OCI-LY1 (cell line): ENCODE measurements around the gene DTNBP1.

Source experiments
- H2AFZ ChIP-seq: fragments of 200-600 bp; sonication (generic), shearing (Covaris generic); 2 replicates; pipeline ENCODE4 v1.6.0; 2014; ENCODE audit warnings: antibody characterized with exemption, mild to moderate bottlenecking, low read length
- H3F3A ChIP-seq: fragments of 200-600 bp; sonication (generic), shearing (Covaris generic); 2 replicates; pipeline ENCODE4 v1.6.0; 2014; ENCODE audit warnings: mild to moderate bottlenecking, antibody characterized with exemption, low read length, moderate library complexity; ENCODE audit not compliant: insufficient read depth
- H3K27ac ChIP-seq: fragments of 200-600 bp; sonication (generic); 2 replicates; pipeline ENCODE4 v1.5.1; 2014; ENCODE audit warnings: low read length, mixed run types, mild to moderate bottlenecking, low read depth; ENCODE audit not compliant: poor library complexity, severe bottlenecking
- H3K27me3 ChIP-seq: fragments of 200-600 bp; sonication (generic); 2 replicates; pipeline ENCODE4 v1.6.0; 2014; ENCODE audit warnings: antibody characterized with exemption, mild to moderate bottlenecking, low read length, moderate library complexity; ENCODE audit not compliant: insufficient read depth
- H3K36me3 ChIP-seq: fragments of 200-600 bp; sonication (generic); 2 replicates; pipeline ENCODE4 v1.6.1; 2014; ENCODE audit warnings: mild to moderate bottlenecking, antibody characterized with exemption, low read length, moderate library complexity, mixed read lengths; ENCODE audit not compliant: insufficient read depth
- H3K4me1 ChIP-seq: fragments of 200-600 bp; sonication (generic); 2 replicates; pipeline ENCODE4 v1.5.1; 2014; ENCODE audit warnings: mild to moderate bottlenecking, low read length, moderate library complexity; ENCODE audit not compliant: insufficient read depth, severe bottlenecking
- H3K4me2 ChIP-seq: fragments of 200-600 bp; sonication (generic), shearing (Covaris generic); 2 replicates; pipeline ENCODE4 v1.6.1; 2014; ENCODE audit warnings: low read length
- H3K4me3 ChIP-seq: fragments of 200-600 bp; sonication (generic); 2 replicates; pipeline ENCODE4 v1.5.1; 2014; ENCODE audit warnings: low read length, low read depth, mild to moderate bottlenecking, mixed read lengths; ENCODE audit not compliant: poor library complexity, severe bottlenecking
- H3K79me2 ChIP-seq: fragments of 200-600 bp; shearing (Covaris generic); 2 replicates; pipeline ENCODE4 v1.6.1; 2016; ENCODE audit warnings: mixed run types, low read length, mixed read lengths; ENCODE audit not compliant: insufficient read depth
- H3K9ac ChIP-seq: fragments of 200-600 bp; sonication (generic), shearing (Covaris generic); 2 replicates; pipeline ENCODE4 v1.6.1; 2014; ENCODE audit warnings: mild to moderate bottlenecking, low read length, mixed read lengths
- H3K9me2 ChIP-seq: fragments of 200-600 bp; sonication (generic), shearing (Covaris generic); 2 replicates; pipeline ENCODE4 v1.6.1; 2014; ENCODE audit warnings: low read depth, mild to moderate bottlenecking, low read length, mixed read lengths
- H3K9me3 ChIP-seq: fragments of 200-600 bp; shearing (Covaris generic); 2 replicates; pipeline ENCODE4 v1.6.1; 2014; ENCODE audit warnings: low read length, mixed read lengths
- H4K20me1 ChIP-seq: fragments of 200-600 bp; sonication (generic), shearing (Covaris generic); 2 replicates; pipeline ENCODE4 v1.6.0; 2016; ENCODE audit warnings: mild to moderate bottlenecking, low read length; ENCODE audit not compliant: insufficient read depth
- EZH2 ChIP-seq: fragments of 200-600 bp; sonication (generic), shearing (Covaris generic); IDR thresholded peaks from 2 replicates; pipeline ENCODE4 v1.8.0; 2017; ENCODE audit warnings: borderline replicate concordance, mixed run types, mild to moderate bottlenecking, antibody characterized with exemption, low read length, moderate library complexity, mixed read lengths
- TF ChIP-seq, protein P1 (sequence below): fragments of 200-600 bp; sonication (generic), shearing (Covaris generic); IDR thresholded peaks from 2 replicates; pipeline ENCODE4 v1.5.1; 2017; ENCODE audit warnings: mild to moderate bottlenecking, antibody characterized with exemption, low read length, moderate library complexity, mixed read lengths

DTNBP1 gene

DNA sequence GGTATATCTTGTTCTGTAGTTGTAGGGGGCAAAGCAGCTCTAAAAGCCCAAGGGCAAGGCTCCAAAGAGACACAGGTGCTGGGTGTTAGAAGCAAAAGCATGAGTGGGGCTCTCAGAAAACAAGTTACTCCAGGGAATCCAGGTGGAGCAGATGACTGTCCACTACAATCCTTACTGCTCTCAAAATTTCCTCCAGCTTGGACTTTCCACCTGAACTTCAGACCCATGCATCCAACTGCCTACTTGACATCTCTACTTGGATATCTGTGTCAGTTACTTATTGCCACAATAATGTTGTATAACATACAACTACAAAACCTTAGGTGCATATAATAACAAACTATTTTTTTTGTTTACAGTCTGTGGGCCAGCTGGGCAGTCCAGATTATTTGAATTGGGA, 22.8 kb upstream of the DTNBP1 start:
- Histone ChIP-seq H3K27ac (no peak overlapping the region), H3K9me2 (no peaks in the 10 kb centered on the region), H3K36me3 (no peaks in the 10 kb centered on the region), H3K4me1 (peaks cover 16% of the 10 kb centered on the region), H3K9me3 (no peaks in the 10 kb centered on the region), H3F3A (no peaks in the 10 kb centered on the region), H3K9ac (no peak overlapping the region), H3K4me3 (no peak overlapping the region), H2AFZ (no peak overlapping the region), H3K27me3 (no peaks in the 10 kb centered on the region; the same call in 1 of the 2 replicates), H4K20me1 (no peaks in the 10 kb centered on the region), H3K4me2 (no peak overlapping the region), H3K79me2 (no peaks in the 10 kb centered on the region)
- TF ChIP-seq, protein P1, sequence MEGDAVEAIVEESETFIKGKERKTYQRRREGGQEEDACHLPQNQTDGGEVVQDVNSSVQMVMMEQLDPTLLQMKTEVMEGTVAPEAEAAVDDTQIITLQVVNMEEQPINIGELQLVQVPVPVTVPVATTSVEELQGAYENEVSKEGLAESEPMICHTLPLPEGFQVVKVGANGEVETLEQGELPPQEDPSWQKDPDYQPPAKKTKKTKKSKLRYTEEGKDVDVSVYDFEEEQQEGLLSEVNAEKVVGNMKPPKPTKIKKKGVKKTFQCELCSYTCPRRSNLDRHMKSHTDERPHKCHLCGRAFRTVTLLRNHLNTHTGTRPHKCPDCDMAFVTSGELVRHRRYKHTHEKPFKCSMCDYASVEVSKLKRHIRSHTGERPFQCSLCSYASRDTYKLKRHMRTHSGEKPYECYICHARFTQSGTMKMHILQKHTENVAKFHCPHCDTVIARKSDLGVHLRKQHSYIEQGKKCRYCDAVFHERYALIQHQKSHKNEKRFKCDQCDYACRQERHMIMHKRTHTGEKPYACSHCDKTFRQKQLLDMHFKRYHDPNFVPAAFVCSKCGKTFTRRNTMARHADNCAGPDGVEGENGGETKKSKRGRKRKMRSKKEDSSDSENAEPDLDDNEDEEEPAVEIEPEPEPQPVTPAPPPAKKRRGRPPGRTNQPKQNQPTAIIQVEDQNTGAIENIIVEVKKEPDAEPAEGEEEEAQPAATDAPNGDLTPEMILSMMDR = no peak
- TF ChIP-seq EZH2 = no peak

DNA sequence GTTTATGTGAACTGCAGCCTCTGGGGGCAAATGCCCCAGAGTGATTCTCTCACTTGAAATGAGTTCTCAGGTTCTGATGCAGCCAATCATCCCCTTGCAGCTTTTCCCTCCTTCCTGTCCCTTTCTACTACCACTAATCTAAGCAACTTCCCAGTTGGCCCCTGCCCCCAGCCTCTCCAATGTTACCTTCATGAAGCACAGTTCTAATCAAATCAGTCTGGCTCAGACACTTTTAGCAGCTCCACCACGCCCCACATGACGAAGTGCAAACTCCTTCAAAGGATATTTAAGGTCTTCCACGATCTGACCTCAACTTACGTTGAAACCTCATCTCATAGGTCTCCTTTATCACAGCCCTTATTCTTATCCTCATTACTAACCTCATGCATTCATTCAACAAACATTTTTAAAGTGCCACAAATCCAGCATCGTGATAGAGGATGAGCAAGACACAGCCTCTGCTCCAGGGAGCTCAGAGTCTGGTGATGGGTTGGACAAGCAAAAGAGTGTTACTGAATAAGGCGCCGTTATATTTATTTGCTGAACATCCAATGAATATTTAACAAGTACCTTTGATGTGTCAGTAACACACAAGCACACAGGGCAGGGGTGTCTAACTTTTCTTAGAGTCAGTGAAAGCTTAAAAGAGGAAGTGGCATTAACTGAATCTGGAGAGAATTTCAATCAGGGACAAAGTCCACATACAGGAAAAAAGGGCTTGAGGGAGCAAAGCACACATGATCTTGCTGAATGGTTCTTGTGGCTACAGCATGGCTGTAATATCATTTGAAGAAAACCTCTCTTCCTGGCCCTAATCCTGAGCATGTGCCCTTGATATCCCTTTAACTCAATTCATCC, 20.4 kb upstream of the DTNBP1 start:
- H3F3A ChIP-seq = no peaks in the 10 kb centered on the region
- no peaks in the 10 kb centered on the region for H3K9me2 ChIP-seq
- H2AFZ ChIP-seq = no peak overlapping the region
- H4K20me1 ChIP-seq = no peaks in the 10 kb centered on the region
- H3K79me2 ChIP-seq = no peaks in the 10 kb centered on the region
- no peaks in the 10 kb centered on the region for H3K9me3 ChIP-seq
- no peak overlapping the region for H3K4me3 ChIP-seq
- peaks cover 16% of the 10 kb centered on the region for H3K4me1 ChIP-seq
- H3K36me3 ChIP-seq = no peaks in the 10 kb centered on the region
- H3K27me3 ChIP-seq = no peaks in the 10 kb centered on the region; the same call in 1 of the 2 replicates
- no peak overlapping the region for H3K27ac ChIP-seq
- no peak overlapping the region for H3K9ac ChIP-seq
- H3K4me2 ChIP-seq = no peak overlapping the region
- TF ChIP-seq, protein P1 = no peak
- no peak for TF ChIP-seq EZH2

DNA sequence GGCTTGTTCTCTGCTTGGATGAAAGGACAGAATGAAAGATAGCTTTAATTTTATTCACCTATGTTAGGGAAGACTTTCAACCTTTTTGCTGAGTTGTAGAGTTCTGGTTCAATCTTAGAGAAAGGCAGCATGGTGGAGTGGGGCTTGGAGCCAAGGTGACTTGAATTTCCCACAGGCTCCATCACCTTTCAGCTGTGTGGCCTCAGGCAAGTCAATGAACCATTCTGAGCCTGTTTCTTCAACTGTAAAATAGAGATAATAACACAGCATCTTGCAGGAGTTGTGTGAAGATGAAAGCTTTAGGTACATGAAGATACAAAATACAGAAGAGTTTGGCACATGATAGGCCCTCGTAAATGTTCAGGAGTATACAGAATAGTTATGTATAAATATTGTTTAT, 19.1 kb upstream of the DTNBP1 start:
- no peaks in the 10 kb centered on the region for H3F3A ChIP-seq
- no peaks in the 10 kb centered on the region for H3K9me3 ChIP-seq
- no peaks in the 10 kb centered on the region for H3K9me2 ChIP-seq
- H3K36me3 ChIP-seq = no peaks in the 10 kb centered on the region
- no peaks in the 10 kb centered on the region for H4K20me1 ChIP-seq
- H2AFZ ChIP-seq = no peak overlapping the region
- TF ChIP-seq, protein P1 = no peak
- TF ChIP-seq EZH2 = no peak
- H3K9ac ChIP-seq = no peak overlapping the region
- no peak overlapping the region for H3K27ac ChIP-seq
- H3K79me2 ChIP-seq = no peaks in the 10 kb centered on the region
- no peak overlapping the region for H3K4me2 ChIP-seq
- H3K27me3 ChIP-seq = no peaks in the 10 kb centered on the region; the same call in 1 of the 2 replicates
- no peak overlapping the region for H3K4me3 ChIP-seq
- H3K4me1 ChIP-seq = peaks cover 22% of the 10 kb centered on the region
